Fibroblast of lung (primary cell): ENCODE measurements around the gene NF2.

Experiments
- CTCF ChIP-seq, 2 donors: IDR thresholded peaks in 1 of 2; conservative IDR thresholded peaks in 1 of 2; 1 replicate in 1 of 2; 2 replicates in 1 of 2; pipeline ENCODE4 v1.5.1; 2011 to 2012; ENCODE audit warnings: low read length in 2 of 2, control low read depth in 1 of 2, inconsistent platforms in 1 of 2, low read depth in 1 of 2, mild to moderate bottlenecking in 1 of 2
- EZH2 ChIP-seq: IDR thresholded peaks from 2 replicates; pipeline ENCODE4 v1.5.1; 2012; ENCODE audit warnings: low read length, control low read depth, mild to moderate bottlenecking; ENCODE audit errors: missing control alignments

DNA sequence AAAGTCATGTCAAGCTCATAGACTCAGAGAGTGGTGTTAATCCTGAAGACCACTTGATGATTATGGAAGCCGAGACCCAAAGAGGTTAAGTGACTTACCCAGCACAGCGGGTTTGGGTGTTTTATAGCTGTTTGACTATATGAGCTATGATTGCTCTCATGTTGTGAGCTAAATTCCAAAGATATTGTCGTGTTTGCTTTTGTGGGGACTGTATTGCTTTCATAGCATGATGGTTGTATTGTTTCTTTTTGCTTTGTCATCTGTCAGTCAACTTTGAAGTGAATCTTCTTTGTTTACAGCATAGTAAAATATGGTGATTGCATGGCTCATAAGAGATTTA lies 23.7 kb downstream of the NF2 start:
- TF ChIP-seq EZH2 = no peak
- no peak for TF ChIP-seq CTCF (conservative IDR thresholded peaks at IDR 0.05 in 1 of 2, IDR thresholded peaks at IDR 0.05 in 1 of 2; ENCODE audit: low read depth in 1 of 2, low read length in 2 of 2)
